Right renal cortex interstitium (tissue), 3 donors: ENCODE measurements around the gene FEV. TPM values are rescaled to one million over a fixed set of nuclear protein-coding genes. Genes with fewer than 3 reads are reported as not detected.

Experiments used
- DNase-seq, 3 donors: peaks; one replicate each; pipeline ENCODE4 v3.0.0-alpha.2; 2013; ENCODE audit warnings: low read depth in 3 of 3, low spot score in 2 of 3
- polyA plus RNA-seq, 3 donors: library from polyadenylated mRNA; unstranded; fragments of 120-200 nt; gene quantifications; one replicate each; pipeline ENCODE4 v1.2.1, GENCODE V29; 2013; ENCODE audit not compliant: insufficient read length in 3 of 3

Gene FEV
- polyA plus RNA-seq, 3 donors = 0.07 to 0.10 TPM; not detected in 1

DNA sequence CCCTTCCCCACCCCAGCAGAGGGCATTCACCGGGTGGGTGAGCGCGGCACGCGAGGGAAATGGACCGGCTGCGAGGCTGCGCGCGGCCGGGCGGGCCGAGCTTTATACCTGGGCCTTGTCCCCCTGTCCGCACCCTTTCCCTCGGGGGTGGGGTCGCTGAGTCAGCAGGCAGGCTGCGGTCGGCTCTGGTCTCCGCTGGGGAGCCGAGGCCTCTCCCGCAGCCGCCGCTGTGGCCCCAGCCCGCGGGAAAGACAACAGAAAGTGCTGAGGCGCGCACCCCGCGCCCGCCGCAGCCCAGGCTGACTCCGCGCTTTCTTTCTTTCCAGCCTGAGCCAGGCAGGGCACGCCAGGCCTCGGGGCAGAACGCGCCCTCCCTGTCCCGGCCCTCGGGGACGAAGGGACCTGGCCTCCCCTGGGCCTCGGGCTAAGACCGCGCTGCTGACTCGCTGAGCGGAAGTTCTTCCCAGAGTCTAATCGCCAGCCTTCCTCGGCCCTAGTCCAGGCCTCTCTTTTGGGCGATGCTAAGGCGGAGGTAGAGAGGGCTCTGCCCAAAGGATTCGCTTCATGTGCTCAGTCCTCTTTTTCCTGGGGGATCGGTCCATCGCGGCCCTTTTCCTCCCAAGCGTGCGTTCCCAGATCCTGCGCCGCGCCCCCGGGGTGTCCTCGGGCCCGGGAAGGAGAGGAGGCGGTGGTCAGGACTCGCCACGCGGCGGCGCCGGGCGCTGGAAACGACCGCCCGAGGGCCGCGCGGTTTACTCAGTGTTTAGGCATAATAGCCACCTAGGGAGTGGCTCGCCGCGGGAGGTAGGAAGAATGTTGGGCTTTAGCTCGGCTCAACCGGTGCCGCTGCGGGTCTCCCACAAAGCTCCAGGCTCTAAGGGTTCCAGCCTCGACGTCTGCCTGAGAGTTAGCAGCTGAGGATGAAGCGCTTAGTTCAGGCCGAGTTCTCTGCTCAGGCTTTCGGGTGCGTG, 8.6 kb upstream of the FEV start, which contains the start of gene CRYBA2:
Gene CRYBA2, minus strand, starts transcription at position 78 of the 971 bp plus-strand sequence. CDS start 246 bp downstream, outside the sequence.
- DNase-seq = no peak

DNA sequence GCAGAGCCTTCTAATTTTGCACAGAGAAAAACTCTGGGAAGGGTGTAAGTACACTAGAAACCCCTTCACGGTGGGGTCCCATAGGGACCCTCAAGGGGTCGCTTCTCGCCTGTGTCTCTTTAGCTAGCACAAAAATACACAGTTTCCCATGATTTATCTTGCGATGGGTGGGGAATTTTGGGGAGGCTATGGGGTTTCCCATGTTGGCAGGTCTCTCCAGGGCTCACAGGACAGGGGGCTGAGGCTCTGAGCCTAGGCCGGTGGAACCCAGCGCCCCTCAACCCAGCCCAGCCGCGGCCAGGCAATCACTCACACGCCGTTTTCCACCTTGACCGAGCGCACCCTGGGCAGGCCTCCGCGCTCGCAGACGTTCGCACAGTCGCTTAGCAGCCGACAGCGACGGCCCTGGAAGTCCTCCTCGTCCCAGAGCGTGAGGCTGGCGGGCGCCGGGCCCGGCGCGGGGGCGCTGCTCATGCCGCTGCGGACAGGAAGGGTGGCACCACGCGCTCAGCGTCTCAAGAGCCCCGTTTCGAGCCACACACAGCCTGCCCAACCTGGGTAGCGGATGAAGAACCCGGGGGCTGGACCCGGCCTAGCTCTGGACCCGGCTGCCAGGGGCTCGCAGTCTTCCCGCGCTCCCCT, 7.8 kb upstream of the FEV start:
- no peak for DNase-seq

DNA sequence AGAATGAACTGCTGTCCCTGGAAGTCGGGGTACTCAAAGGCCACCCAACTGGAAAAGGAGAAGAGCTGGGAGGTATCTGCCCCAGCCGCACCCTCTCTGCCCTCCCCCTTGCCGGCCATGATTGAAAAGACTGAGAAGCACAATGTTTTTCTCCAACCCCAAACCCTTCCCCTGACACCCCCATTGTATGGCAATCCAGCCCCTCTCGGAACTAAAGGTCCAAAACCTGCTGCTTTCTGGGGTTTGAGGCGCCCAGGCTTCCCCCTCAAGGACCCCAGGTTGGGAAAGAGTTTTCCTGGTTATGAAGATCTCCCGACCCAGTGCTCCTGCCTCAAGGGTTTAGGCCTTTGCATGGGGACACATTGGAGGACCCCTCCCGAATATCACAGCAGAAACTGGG, 7.2 kb upstream of the FEV start:
- DNase-seq = no peak

DNA sequence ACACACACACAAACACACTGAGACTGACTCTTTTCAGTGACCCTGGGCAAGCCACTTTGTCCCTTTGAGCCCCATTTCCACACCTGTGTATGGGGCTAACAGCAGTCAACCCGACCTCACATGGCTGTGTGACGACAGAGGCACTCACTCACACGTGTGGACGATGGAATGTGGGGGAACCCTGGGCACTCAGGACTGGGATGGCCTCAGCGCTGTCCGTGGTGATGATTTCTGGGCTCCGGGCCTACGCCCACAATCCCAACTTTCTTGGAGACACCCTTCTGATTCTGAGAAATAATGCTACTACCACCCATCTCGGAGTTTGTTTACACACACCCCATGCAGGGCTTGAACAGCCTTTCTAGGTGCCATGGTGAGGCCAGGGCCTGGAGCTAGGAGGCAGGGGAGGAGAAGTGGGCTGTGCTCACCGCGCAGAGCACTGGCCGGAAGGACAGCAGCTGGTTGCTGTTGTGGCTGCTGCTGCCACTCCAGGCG, 6.7 kb upstream of the FEV start:
- no peak for DNase-seq

DNA sequence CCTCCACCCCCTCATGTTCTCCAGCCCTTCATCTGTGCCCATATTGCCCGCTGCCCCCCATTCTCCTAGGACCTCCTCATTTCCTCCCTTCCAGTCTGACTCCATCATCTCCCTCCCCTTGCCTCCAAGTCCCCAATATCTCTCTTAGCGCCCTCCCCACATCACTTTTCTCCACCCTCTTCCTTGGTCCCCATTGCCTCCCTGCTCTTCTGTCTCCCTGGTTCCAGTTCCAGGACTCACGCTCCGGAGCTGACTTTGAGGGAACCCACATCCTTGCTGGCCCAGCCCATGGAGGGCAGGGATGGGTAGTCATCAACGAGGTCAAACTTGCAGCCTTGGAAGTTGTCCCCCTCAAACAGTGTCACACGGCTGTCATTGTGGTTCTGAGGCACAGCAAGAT, 5.6 kb upstream of the FEV start:
- DNase-seq = no peak

DNA sequence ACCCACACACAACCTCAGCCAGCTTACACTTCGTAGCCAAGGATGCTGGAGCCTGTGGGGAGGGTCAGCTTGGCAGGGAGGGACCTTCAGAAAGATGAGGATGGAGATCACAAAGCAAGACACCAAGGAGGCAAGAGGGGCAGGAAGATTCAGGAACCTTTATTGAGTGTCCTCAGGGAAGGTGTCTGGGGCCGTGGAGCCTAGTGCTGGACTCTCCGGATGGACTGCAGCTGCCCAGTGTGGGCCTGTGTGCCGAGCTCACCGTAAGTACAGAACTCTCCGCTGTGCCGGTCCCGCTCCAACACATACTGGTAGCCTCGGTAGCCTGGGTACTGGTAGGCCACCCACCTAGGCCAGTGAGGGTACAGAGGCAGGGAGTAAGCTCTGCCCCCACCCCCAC, 5.1 kb upstream of the FEV start:
- DNase-seq = no peak

DNA sequence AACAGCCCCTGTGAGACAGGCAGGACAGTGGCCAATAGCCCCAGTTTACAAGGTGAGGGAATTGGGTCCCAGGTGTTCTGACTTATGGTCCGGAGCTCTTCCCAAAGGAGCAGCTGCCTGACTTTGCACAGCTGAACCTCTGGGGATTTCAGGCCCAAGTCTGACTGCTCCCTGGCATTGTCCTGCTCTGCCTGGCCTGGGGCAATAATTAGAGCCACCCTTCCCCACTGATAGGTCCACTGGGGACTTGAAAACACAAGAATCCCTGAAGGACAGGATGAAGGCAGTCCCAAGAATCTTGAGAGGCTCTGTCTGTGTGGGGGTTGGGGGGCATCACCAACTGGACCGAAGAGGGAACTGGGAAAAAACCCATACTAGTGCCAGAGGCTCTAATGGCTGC, 3.7 kb upstream of the FEV start:
- no peak for DNase-seq

DNA sequence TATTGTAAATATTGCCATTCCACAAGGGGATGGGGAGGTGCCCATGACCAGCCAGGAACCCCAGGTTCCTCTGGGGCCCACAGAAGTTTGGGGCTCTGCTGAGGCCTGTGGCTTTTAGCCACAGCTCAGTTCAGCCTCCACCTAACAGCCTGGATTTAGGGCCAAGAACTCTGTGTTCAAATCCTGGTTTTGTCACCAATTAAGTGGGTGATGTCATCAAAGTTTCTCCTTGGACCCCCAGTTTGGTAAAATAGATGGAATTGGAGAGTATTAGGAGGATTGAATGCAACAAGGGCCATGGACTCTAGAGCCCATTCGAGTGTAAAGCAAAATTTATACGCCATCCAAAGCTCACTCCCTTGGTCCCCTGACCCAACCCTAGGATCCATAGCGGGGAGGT, 3.2 kb upstream of the FEV start:
- DNase-seq = no peak

DNA sequence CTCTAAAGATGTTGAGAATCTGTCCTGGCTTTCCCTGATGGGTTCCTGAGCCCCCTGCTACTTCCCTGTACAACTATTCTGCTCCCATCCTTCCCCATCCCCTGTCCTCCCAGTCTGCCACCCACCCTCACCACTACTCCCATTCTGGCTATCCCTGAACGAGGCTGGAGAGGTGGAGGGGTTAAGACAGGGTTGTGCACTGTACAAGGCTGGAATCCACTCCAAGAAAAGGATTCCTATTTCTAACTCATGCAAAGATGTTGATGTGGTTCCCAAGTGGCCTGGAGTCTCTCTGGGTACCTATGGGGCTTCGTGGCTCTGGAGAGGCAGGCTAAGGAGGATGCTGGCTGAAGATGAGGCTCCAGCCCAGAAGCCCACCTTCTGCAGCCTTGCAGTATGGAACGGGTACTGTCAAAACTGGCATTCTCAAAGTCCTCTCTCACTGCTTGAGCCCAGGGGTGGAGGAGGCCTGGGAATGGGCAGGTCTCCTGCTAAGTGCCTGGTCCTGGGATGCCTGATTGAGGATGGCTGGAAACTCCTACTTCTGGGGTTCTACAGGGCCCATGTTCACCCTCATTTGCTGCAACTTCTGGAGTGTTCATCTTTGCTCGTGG, 1.3 kb upstream of the FEV start:
- DNase-seq = no peak

DNA sequence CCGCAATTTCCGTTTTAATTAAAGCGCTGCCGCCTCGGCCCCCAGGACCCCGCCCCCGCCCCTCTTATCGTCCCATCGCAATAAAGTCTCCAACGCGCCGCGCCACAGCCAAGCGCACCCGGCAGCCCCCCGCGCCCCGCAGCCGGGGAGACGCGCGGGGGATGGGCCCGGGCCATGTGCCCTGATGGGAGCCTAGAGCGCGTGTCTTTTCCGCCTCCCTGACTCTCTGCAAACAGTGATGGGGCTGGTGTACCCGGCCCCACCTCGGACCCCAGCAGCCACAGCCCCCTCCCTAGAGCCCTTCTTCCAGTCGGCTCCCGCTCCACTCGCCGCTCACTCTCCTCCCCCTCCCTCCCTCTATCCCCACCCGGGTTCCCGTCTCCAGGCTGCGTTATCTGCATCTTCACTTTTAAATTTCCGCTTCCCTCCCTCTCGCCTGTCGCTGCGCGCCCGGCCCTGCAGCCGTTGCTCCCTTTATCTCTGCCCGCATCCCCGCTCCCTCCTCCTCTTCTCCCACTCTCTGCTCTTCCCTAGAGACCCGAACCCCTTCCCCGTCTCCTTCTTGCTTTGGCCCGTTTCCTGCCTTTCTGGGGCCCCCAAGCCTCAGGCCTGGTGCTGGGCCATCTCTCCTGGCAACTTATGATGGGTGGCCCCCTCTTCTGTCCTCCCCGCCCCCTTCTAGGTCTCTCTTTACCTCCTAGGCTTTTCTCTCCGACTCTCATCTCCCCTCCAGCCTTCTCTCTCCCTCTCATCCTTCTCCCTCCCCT, 524 bp upstream of the FEV start:
- DNase-seq = no peak

DNA sequence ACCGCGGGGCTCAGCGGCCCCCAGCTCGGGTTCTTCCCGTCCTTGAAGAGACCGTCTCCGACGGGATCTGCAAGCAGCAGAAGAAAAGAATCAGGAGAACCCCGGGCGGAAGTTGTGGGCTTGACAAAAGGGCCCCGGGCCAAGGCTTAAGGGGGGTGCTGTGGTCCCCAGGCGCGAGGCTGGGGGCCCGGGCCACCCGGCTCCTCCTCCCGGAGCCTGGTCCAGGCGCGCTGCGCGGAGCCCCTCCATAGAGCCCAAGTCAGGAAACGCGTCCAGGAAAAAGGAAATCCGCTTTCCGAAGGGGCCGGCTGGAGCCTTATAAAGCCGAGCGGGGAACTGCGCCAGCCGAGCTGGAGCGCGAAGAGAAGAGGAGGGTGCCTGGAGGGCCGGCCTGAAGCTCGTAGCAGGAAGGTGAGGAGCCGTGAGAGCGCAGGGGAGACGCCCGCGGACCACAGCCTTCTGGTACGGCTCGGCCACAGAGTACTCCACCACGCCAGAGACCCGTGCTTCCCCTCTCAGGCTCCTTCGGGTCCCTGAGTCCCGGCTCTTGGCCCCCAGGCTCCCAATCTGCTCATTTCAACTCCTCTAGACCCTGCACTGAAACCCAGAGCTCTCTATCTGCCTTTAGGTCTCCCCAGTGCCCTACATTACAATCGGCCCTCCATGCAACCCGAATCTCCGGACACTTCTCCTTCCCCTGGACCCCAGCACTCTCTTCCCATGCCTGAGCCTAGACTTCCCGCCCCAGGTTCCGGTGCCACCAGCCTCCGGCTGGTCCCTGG, 554 bp downstream of the FEV start:
- no peak for DNase-seq

DNA sequence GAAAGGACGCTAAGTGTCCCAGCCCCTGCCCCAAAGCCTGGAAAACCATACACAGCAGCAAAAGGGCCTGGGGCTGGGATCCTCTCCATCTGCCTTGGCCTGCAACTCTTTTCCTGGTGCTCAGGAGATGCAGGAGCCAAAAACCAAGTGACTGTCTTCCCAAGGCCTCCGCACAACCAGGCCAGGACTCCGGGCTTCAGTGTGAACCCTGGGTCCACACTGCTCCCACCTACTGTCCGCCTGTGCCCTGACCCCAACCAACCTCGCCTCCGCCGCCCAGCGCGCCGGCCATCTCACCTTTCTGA, 1.1 kb downstream of the FEV start:
- no peak for DNase-seq

DNA sequence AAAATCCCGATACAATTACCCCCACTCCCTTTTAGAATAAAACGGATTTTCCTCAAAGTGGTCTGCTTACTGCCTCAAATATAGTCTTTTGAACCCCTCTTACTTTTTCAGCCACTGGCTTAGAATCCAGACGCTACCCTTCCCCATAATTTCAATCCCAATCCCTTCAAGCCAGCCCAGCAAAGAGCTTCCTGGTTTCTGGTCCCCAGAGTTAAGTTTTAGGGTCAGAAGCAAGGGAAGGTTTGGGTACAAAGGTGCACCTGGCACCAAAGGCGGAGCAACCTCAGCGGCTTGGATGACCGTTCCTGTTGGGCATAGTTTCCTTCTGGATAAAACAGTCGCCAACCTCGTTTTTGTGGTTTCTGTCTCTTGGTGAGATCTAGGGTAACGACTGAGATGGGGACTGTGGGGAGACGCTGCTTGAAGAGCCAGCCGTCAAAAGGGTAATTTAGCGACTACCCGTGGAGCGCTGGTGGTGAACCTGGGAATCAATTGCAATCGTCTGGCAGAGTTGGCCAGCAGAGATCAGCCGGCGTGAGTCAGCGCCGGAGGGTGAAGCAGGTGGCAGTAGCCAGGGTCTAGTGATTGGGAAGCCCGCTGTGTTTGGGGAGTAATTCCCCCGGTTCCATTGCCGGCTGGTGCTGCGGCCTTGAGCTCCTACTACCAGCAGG, 1.6 kb downstream of the FEV start:
- no peak for DNase-seq

DNA sequence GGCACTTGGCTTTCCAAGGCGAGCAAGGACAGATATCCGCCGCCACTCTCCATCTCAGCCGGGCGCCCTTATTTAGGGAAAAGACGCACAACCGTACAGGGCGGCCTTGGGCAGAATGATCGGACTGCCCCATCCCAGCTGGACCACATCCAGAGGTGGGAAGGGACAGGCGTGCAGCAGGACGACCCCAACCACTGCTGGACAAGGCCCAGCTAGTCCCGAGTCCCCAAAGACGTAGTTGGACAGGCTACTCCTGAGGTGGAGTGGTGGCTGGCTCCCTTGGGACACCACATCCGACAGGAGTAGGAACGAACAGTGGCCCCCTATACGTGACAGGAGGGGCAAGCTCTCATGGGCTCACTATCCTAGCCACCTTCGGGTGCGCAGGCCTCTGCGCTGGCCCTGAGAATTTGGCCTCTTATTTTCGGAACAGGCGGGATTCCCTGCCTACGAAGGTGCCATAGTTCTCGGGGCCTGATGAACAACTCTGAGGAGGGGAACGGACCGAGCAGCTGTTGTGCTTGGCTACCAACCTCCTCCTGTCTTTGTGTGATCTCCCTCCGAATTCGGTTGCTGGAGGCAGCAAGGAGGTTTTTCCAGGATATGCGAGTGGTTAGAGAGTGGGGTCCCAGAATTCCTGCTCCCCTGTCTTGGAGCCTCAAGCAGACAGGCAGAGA, 2.3 kb downstream of the FEV start:
- no peak for DNase-seq

DNA sequence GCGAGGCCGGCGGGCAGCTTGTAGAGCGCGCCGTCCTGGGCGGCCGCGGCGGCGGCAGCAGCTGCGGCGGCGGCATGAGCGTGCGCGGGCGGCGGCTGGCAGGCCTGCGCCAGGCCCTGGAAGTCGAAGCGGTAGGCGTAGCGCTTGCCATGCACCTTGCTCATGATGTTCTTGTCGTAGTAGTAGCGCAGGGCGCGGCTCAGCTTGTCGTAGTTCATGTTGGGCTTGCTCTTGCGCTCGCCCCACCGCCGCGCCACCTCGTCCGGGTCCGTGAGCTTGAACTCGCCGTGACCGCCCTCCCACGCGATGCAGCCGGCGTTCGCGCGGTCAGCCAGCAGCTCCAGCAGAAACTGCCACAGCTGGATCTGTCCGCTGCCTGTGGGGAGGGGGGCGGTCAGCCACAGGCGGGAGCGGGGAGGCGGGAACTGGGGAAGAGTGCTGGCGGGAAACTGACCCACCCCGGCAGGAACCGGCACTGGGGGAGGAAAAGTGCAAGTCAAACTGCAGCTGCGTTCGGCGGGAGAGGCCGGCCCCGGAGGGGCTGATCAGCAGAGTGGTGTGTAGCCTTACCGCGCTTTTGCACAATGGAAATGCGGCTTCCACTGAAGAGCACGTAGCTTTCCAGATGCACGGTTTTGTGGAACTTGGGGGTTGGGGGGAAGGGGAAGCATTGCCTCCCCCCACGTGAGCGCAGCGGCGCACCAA, 3.0 kb downstream of the FEV start:
- DNase-seq = no peak

DNA sequence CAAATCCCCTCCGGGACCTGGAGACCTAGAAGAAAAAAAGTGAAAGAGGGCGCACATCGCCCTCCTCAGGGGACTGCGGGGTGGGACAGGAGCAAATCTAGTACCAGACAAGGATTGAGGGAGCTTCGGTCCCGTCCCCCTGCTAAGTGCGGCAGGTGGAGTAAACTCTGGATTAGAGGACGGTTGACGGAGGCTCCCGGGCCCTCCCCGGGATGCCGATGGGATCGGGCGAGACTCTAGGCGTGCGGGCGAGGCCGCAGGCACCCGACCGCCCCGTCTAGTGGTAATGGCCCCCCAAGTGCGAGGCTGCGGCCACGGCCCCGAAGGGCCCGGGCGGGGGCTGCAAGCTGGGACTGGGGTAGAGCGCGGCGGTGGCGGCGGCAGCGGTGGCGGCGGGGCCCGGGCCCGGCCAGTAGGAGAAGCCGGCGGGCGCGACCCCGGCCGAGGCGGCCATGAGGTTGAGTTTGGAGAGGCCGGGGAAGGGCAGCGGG, 3.5 kb downstream of the FEV start:
- no peak for DNase-seq

DNA sequence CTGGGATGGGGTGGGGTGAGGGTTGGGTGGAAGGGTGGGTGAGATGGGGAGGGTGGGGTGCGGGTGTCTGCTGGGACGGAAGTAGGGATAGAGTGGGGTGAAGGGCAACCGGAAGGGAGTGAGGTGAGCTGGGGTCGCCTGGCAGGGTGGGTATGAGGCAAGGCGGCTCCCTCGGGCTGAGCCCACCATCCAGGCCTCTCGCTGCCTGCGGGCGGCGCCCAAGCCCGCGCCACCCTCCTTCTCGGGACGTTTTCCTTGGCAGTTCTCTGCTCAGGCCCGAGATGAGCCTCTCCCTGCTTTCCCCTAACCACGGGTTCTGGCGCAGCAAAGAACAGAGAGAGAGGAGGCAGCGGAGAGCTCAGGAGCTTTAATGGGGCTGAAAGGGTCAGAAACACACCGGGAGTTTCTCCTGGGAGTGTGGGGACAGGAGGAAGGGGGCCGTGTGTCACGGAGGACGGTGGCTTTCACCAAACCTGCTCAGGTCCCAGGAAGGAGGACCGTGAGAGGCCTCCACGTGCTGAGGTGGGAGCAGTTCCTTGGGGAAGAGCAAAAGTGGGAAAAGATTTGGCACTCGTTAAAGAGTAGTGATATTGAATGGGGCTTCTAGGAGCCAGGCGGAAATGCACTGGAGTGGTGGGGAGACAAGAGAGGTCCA, 4.1 kb downstream of the FEV start:
- DNase-seq = no peak
